CD4-positive, alpha-beta T cell treated with Interleukin-4 for 4 hours (primary cell): ENCODE data around the gene OR11G2.
"Not testable (repeated sequence)": the region's sequence is repeated elsewhere in the genome, so short reads cannot be mapped to it uniquely, and the experiment has no call there.

Experiments used
- DNase-seq: peaks from one replicate; pipeline ENCODE4 v3.0.0-alpha.2; 2020

OR11G2 gene, protein sequence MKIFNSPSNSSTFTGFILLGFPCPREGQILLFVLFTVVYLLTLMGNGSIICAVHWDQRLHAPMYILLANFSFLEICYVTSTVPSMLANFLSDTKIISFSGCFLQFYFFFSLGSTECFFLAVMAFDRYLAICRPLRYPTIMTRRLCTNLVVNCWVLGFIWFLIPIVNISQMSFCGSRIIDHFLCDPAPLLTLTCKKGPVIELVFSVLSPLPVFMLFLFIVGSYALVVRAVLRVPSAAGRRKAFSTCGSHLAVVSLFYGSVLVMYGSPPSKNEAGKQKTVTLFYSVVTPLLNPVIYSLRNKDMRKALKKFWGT

GRCh38 chr14:20190596-20190995 is at the start of gene OR11G2:
Gene OR11G2, plus strand, starts transcription at chr14:20190896. Its CDS starts 6,542 bp downstream, at chr14:20197438.
- no peak for DNase-seq

DNA sequence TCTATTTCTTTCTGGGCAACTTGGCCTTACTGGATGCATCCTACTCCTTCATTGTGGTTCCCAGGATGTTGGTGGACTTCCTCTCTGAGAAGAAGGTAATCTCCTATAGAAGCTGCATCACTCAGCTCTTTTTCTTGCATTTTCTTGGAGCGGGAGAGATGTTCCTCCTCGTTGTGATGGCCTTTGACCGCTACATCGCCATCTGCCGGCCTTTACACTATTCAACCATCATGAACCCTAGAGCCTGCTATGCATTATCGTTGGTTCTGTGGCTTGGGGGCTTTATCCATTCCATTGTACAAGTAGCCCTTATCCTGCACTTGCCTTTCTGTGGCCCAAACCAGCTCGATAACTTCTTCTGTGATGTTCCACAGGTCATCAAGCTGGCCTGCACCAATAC is 46.8 kb upstream of the OR11G2 start:
- no peak for DNase-seq

GRCh38 chr14:20144820-20145219 is 45.9 kb upstream of the OR11G2 start:
- DNase-seq, result no peak

- no peak for DNase-seq
Observed at GRCh38 chr14:20164462-20164861, 26.2 kb upstream of the OR11G2 start.

DNA sequence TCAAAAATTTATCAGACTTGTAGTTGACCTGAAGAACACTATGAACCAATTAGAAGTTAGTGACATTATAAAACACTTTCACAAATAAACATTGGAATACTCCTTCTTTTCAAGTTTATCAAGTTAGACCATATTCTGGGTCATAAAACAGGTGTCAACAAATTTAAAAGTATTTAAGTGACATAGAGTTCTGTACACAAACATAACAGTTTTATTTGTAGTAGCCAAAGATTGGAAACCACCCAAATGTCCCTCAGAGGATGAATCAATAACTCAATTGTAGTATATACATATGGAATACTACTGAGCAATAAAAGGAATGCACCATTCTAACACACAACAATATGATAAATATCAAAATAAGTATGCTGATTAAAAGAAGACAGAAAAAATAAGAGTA is 23.6 kb upstream of the OR11G2 start:
- DNase-seq, result no peak

DNA sequence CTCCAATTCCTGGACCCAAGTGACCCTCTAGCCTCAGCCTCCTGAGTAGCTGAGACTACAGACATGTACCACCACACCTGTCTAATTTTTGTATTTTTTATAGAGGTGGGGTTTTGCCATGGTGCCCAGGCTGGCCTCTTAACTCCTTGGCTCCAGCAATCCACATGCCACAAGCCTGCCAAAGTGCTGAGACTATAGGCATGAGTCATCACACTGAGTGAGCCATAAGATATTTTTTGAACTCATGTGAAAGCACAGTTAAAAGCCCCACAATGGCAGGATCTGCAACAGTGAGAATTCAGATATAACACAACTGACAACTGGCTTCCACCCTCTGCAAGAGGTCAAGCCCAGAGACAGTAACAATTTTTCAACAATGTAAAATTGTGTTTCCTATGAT is 20.8 kb upstream of the OR11G2 start:
- not testable (repeated sequence) for DNase-seq

DNA sequence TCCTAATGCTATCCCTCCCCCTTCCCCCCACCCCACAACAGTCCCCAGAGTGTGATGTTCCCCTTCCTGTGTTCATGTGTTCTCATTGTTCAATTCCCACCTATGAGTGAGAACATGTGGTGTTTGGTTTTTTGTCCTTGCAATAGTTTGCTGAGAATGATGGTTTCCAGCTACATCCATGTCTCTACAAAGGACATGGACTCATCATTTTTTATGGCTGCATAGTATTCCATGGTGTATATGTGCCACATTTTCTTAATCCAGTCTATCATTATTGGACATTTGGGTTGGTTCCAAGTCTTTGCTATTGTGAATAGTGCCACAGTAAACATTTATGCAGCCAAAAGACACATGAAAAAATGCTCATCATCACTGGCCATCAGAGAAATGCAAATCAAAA is 16.5 kb upstream of the OR11G2 start:
- DNase-seq, result not testable (repeated sequence)

- no peak for DNase-seq
Observed at GRCh38 chr14:20176330-20176729, 14.4 kb upstream of the OR11G2 start.

- DNase-seq, result no peak
Observed at GRCh38 chr14:20177433-20177974, 13.2 kb upstream of the OR11G2 start.

- no peak for DNase-seq
Observed at GRCh38 chr14:20179218-20179617, 11.5 kb upstream of the OR11G2 start.

DNA sequence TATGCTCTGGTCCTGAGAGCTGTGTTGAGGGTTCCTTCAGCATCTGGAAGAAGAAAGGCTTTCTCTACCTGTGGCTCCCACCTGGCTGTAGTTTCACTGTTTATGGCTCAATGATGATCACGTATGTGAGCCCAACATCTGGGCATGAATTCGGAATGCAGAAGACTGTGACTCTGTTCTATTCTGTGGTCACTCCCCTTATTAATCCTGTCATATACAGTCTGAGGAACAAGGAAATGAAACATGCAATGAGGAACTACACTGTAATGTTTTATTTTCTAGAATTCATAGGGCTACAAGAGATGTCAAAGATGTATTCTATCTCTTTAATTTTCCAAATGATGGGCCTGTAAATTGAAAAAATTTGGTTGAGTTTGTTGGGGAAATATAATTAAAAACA is 10.8 kb upstream of the OR11G2 start:
- DNase-seq, result no peak

- DNase-seq, result no peak
Observed at GRCh38 chr14:20180486-20180885, 10.2 kb upstream of the OR11G2 start.

DNA sequence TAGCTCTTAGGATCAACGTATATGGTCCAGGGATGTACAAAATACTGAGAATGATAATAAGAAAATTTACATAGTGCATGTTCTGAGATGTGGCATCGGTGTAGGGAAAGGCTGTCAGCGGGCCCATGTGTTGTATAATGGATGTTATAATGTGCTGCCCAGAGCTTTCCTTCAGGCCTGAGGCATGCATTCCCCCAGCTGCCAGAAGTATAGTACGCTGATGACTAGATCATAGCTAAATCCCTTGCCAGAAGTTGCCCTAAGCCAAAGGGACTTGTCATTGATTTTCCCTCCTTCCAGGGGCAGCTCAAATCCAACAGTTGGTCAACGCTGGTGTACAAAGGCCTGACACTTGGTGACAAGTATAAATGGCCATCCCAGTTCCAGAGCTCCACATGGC is 6.5 kb upstream of the OR11G2 start:
- DNase-seq, result no peak

GRCh38 chr14:20191396-20191795 is 700 bp downstream of the OR11G2 start:
- DNase-seq, result no peak

- no peak for DNase-seq
Observed at GRCh38 chr14:20194101-20194500, 3.4 kb downstream of the OR11G2 start.

GRCh38 chr14:20195170-20195569 is 4.5 kb downstream of the OR11G2 start:
- not testable (repeated sequence) for DNase-seq

DNA sequence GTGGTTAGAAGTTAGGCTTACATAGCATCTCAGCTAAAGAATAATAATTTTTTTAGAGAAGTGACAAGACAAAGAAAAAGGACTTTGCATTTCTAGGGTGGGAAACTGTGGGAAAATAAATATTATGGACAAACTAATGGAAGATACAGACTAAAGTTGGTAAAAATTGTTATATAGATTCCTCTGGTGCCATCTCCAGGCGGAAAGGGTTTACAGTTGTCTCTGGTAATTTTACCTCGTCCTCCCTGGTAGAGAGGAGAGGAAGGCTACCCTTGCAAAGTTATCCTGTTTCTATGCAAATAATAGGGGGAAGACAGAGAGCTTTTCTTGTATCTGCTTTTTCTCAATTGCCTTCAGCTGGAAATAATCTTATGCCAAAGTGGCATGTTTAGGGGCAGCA is 5.2 kb downstream of the OR11G2 start:
- DNase-seq, result no peak

DNA sequence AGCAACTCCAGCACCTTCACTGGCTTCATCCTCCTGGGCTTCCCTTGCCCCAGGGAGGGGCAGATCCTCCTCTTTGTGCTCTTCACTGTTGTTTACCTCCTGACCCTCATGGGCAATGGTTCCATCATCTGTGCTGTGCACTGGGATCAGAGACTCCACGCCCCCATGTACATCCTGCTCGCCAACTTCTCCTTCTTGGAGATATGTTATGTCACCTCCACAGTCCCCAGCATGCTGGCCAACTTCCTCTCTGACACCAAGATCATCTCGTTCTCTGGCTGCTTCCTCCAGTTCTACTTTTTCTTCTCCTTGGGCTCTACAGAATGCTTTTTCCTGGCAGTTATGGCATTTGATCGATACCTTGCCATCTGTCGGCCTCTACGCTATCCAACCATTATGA is 6.8 kb downstream of the OR11G2 start:
- DNase-seq, result no peak

DNA sequence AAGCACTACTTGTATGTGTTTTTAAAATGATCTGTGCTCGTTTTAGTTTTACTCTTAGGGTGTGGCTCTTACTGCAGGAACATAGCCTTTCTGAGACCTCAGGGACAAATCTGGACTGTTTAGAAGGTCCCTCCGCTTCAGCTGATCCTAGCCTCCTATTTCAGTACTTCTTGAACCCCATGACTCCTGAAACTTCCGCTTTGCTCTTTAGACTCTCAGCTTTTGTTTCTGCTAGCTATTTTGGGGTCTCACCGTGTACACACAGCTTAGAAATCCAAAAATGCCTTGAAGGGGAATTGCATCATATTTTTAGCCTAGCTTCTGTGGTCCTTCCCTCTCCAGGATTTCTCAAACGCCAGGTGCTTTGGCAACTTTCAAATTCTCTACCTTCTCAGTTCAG is 8.3 kb downstream of the OR11G2 start:
- DNase-seq, result no peak

DNA sequence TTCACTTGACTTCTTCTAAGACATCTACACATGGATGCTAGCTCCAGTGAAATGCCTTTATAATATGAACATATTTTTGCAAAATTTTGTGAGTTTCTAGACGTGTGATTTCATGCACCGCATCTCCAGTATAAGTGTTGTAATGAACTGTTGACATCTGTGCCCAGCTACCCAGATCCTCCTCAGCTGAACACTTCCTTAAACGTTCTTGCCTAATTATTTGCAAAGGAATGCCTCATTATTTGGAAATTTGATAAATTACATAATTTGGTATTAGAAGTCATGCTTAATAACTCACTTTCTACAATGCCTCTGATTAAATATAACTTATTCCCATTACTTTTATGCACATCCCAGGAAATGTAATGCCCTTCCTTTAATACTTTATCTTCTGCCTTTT is 14.0 kb downstream of the OR11G2 start:
- DNase-seq, result no peak

DNA sequence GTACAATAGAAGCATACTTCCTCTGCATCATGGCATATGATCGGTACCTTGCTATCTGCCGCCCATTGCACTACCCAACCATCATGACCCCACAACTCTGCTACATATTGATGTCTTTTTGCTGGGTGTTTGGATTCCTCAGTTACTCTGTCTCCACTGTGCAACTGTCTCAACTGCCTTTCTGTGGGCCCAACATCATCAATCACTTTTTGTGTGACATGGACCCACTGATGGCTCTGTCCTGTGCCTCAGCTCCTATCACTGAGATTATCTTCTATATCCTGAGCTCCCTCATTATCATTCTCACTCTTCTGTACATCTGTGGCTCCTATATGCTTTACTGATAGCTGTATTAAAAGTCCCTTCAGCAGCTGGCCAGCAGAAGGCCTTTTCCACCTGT is 18.9 kb downstream of the OR11G2 start:
- DNase-seq, result no peak

DNA sequence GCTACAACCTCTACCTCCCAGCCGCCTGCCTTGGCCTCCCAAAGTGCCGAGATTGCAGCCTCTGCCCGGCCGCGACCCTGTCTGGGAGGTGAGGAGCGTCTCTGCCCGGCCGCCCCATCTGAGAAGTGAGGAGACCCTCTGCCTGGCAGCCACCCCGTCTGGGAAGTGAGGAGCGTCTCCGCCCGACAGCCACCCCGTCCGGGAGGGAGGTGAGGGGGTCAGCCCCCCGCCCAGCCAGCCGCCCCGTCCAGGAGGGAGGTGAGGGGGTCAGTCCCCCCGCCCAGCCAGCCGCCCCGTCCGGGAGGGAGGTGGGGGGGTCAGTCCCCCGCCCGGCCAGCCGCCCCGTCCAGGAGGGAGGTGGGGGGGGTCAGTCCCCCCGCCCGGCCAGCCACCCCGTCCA is 21.7 kb downstream of the OR11G2 start:
- DNase-seq, result not testable (repeated sequence)

GRCh38 chr14:20215196-20215595 is 24.5 kb downstream of the OR11G2 start:
- no peak for DNase-seq

DNA sequence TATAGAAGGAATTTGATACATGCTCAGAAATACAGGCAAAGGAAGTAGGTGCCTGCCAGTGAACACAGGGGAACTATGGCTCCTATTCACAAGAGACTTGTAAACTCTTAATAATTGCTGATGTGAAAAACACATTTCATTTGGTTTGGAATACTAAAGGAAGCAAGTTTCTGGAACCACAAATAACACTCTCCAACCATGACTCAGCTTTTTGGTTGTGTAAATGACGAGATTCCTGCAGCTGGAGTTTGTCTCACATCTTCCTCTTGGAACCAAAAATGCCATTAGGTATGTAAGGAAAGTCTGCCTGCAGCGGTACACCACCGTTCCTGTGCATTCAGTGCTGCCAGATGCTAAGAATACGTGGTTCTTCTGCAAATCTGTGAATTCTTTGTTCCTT is 28.3 kb downstream of the OR11G2 start:
- DNase-seq, result no peak

DNA sequence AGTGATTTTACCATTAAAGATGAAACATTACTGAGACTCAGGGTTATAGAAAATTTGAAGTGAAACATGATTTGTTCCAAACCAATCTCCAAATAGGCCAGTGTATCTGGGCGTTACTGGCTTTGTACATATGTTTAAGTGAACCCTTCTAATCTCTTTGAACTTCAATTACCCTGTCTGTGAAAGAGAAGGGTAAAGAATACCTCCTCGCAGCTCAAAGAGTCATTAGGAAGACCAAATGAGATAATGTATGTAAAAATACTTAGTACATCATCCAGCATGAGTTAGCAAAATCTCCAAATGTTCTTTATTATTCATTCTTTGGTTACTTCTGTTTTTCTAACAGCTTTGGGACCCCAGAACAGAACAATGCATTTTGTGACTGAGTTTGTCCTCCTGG is 32.7 kb downstream of the OR11G2 start, which contains the start of gene OR11H6:
TSS of gene OR11H6 (plus strand) at position 301 of the 400 bp plus-strand sequence. CDS start at position 301, 0 bp downstream.
- no peak for DNase-seq
